GM12878 (cell line): ENCODE results near the gene MLPH. TPM values are rescaled to one million over a fixed set of nuclear protein-coding genes. Genes with fewer than 3 reads are reported as not detected.

Experiments used
- ATAC-seq: fragments of 200-7000 bp; cut with Tn5 transposase; 3 replicates; pipeline ENCODE4 v1.9.1; 2020; ENCODE audit warnings: mild to moderate bottlenecking, moderate library complexity
- BruUV-seq: library from RNA; stranded (reverse); fragments of 400-500 nt; replicated peaks from 2 replicates; lab custom pipeline; 2021; lab: Mats Ljungman, UMichigan
- CTCF ChIA-PET: fragments of 300-600 bp; sonication (Branson Sonifier 250); formaldehyde crosslinking; extraction: SDS; loops from one replicate; lab custom pipeline; 2021; ENCODE audit warnings: inconsistent platforms; lab: Yijun Ruan, JAX
- POLR2A ChIA-PET: fragments of 350-600 bp; formaldehyde crosslinking; extraction: SDS; loops from one replicate; lab custom pipeline; 2021; ENCODE audit warnings: inconsistent platforms; lab: Charles Lee
- RAD21 ChIA-PET: fragments of 300-600 bp; sonication (Branson Sonifier 250); formaldehyde crosslinking; loops from one replicate; lab custom pipeline; 2023; ENCODE audit warnings: antibody characterized with exemption; ENCODE audit not compliant: unreplicated experiment; lab: Charles Lee
- SMC1A ChIA-PET: fragments of 300-600 bp; sonication (Branson Sonifier 250); formaldehyde crosslinking; loops from one replicate; lab custom pipeline; 2023; ENCODE audit not compliant: unreplicated experiment, uncharacterized antibody; lab: Charles Lee
- DNase-seq: peaks from one replicate; pipeline ENCODE4 v3.0.0-alpha.2; 2011; ENCODE audit warnings: low read depth, low spot score
- FAIRE-seq: peaks from 3 replicates; lab custom pipeline; 2011; peaks lifted over from hg19 to GRCh38; lab: Jason Lieb, UNC
- H2AFZ ChIP-seq: 2 replicates; pipeline ENCODE4 v1.6.0; 2011; ENCODE audit warnings: low read depth, low read length, control low read depth; ENCODE audit not compliant: control insufficient read depth
- H3K27ac ChIP-seq: 2 replicates; pipeline ENCODE4 v1.5.1; 2011; ENCODE audit warnings: control low read depth; ENCODE audit not compliant: control insufficient read depth, insufficient read depth
- H3K27me3 ChIP-seq, 2 experiments: replicated peaks in 1 of 2; 2 replicates each; pipeline versions ENCODE4 v1.6.0 to v1.6.1; 2011; ENCODE audit warnings: low read length in 1 of 2; ENCODE audit not compliant: control insufficient read depth in 2 of 2, insufficient read depth in 2 of 2
- H3K36me3 ChIP-seq, 2 experiments: 2 replicates each; pipeline ENCODE4 v1.5.1; 2011; ENCODE audit warnings: low read length in 1 of 2; ENCODE audit not compliant: control insufficient read depth in 2 of 2, insufficient read depth in 2 of 2
- H3K4me1 ChIP-seq: 2 replicates; pipeline ENCODE4 v1.6.1; 2011; ENCODE audit warnings: mild to moderate bottlenecking, low read length, moderate library complexity, mixed read lengths; ENCODE audit not compliant: control insufficient read depth, insufficient read depth
- H3K4me2 ChIP-seq: 2 replicates; pipeline ENCODE4 v1.6.0; 2011; ENCODE audit warnings: control low read depth; ENCODE audit not compliant: control insufficient read depth, insufficient read depth
- H3K4me3 ChIP-seq: fragments of 200-600 bp; sonication (generic); 2 replicates; pipeline ENCODE4 v1.5.1; 2016
- H3K79me2 ChIP-seq: 2 replicates; pipeline ENCODE4 v1.6.0; 2011; ENCODE audit warnings: low read length; ENCODE audit not compliant: control insufficient read depth, insufficient read depth
- H3K9ac ChIP-seq: 2 replicates; pipeline ENCODE4 v1.8.0; 2011; ENCODE audit warnings: low read length, control low read depth, mixed read lengths; ENCODE audit not compliant: control insufficient read depth, insufficient read depth
- H3K9me3 ChIP-seq: replicated peaks from 3 replicates; pipeline ENCODE4 v1.5.1; 2011; ENCODE audit warnings: mild to moderate bottlenecking, low read length; ENCODE audit not compliant: control insufficient read depth, insufficient read depth
- H4K20me1 ChIP-seq: 2 replicates; pipeline ENCODE4 v1.6.0; 2011; ENCODE audit not compliant: control insufficient read depth, insufficient read depth
- CEBPB ChIP-seq, 2 experiments: fragments of 150-350 bp in 1 of 2; IDR thresholded peaks; 2 replicates each; pipeline ENCODE4 v1.6.1; 2012 to 2014; ENCODE audit warnings: low read depth in 2 of 2, low read length in 2 of 2, borderline replicate concordance in 1 of 2, inconsistent platforms in 1 of 2
- HCFC1 ChIP-seq: fragments of 150-350 bp; IDR thresholded peaks from 2 replicates; pipeline ENCODE4 v1.6.1; 2014; ENCODE audit warnings: low read length
- IKZF2 ChIP-seq, 2 experiments: fragments of 450-650 bp; IDR thresholded peaks; 2 replicates each; pipeline ENCODE4 v1.6.1; 2017; ENCODE audit warnings: mild to moderate bottlenecking in 2 of 2, moderate library complexity in 2 of 2
- ZBTB40 ChIP-seq: fragments of 450-650 bp; IDR thresholded peaks from 2 replicates; pipeline ENCODE4 v1.6.1; 2016; ENCODE audit warnings: mild to moderate bottlenecking, moderate library complexity, borderline replicate concordance
- WGBS: methylation state at CpG from one replicate; pipeline ENCODE4 v1.1.6; 2016; ENCODE audit warnings: low lambda C conversion rate; ENCODE audit not compliant: insufficient replicate concordance, insufficient coverage; ENCODE audit errors: missing lambda C conversion rate; 5-methylcytosine and 5-hydroxymethylcytosine counted together
- in situ Hi-C: fragments of 300-500 bp; cut with MboI; formaldehyde crosslinking; loops from 9 replicates; pipeline ENCODE4 v1.14.3; 2018; ENCODE audit warnings: mixed read lengths
- intact Hi-C: fragments of 100-400 bp; cut with micrococcal nuclease; formaldehyde crosslinking; loops from one replicate; pipeline ENCODE4 v1.14.2; 2022; ENCODE audit not compliant: unreplicated experiment
- polyA plus RNA-seq, 11 experiments: library from polyadenylated mRNA; depleted of rRNA in 4 of 11; unstranded in 6 of 11; stranded (reverse) in 5 of 11; fragments of >200 nt; fragmentation: Nextera tagmentation in 4 of 11; fragmentation: Illumina TruSeq in 1 of 11; extraction: Ambion mirVana in 4 of 11; extraction: Trizol in 1 of 11; gene quantifications; 1 replicate in 1 of 11; 2 replicates in 10 of 11; pipeline versions ENCODE4 v1.2.1 to v1.2.3, GENCODE V29; 2011 to 2016; ENCODE audit warnings: inconsistent platforms in 2 of 11, missing spikeins in 2 of 11, low read depth in 1 of 11
- total RNA-seq, 4 experiments: library from RNA; depleted of rRNA in 3 of 4; stranded (reverse); fragments of >200 nt in 3 of 4; fragmentation: Illumina TruSeq in 1 of 4; extraction: Trizol in 1 of 4; gene quantifications; 2 replicates each; pipeline versions ENCODE4 v1.2.1 to v1.2.3, GENCODE V29; 2013 to 2021

The MLPH gene
- total and polyA plus RNA-seq, 10 of the 15 experiments (the other 5 are each of a cell fraction or from before 2014, with no cell fraction given), result 0.16 to 0.85 TPM; not detected in 8

- no TSS peak for BruUV-seq
- ChIA-PET POLR2A (no interaction called here), RAD21 (no interaction called here), SMC1A (interaction anchor here (0.9 kb wide), 1 partner anchor 52 kb away, joined by 4 read pairs; no protein-coding TSS in a partner anchor), CTCF (interaction anchor here (1.7 kb wide), 1 partner anchor 52 kb away, joined by 4 read pairs; no protein-coding TSS in a partner anchor)
- WGBS, result 67% methylated on average over 14 of the region's 14 CpGs
- H3K4me1 ChIP-seq, result no peaks in the 10 kb centered on the region
- H4K20me1 ChIP-seq, result no peaks in the 10 kb centered on the region
- H3K4me3 ChIP-seq, result no peak overlapping the region
- H3K36me3 ChIP-seq, result no peaks in the 10 kb centered on the region
- DNase-seq (no peak), ATAC-seq (no peak)
- in situ Hi-C loops, result no loop called here
- no peak overlapping the region for H3K27ac ChIP-seq
- no peak overlapping the region for H2AFZ ChIP-seq
- H3K9me3 ChIP-seq, result no peaks in the 10 kb centered on the region; the same call in 2 of the 3 replicates
- no peak overlapping the region for H3K9ac ChIP-seq
- H3K4me2 ChIP-seq, result no peak overlapping the region
- H3K27me3 ChIP-seq, result no peaks in the 10 kb centered on the region; a peak in 1 of 4 replicates
- TF ChIP-seq HCFC1 (no peak), ZBTB40 (no peak), CEBPB (IDR thresholded peaks at IDR 0.05; ENCODE audit: borderline replicate concordance in 1 of 2, low read depth in 2 of 2, low read length in 2 of 2) (no peak), IKZF2 (IDR thresholded peaks at IDR 0.05) (no peak)
- TF ChIP-seq, all 136 proteins: peak for 0
- FAIRE-seq, result no peak
- H3K79me2 ChIP-seq, result no peaks in the 10 kb centered on the region
- intact Hi-C loops, result no loop called here
Observed at GRCh38 chr2:237564526-237565131, 77.6 kb downstream of the MLPH start.
